Measurements from ENCODE around the gene LSM14B.
"Not testable (repeated sequence)": the region's sequence is repeated elsewhere in the genome, so short reads cannot be mapped to it uniquely, and the experiment has no call there.

Gene LSM14B

GRCh38 chr20:62112368-62112767 is 9.9 kb upstream of the LSM14B start:
- in situ Hi-C loops (cut with MboI; ENCODE audit: low sequenced_read_pairs) = no loop called here

- in situ Hi-C loops (cut with MboI; ENCODE audit: low sequenced_read_pairs) = no loop called here
Observed at GRCh38 chr20:62114894-62115293, 7.4 kb upstream of the LSM14B start.

GRCh38 chr20:62115800-62116407 is 6.4 kb upstream of the LSM14B start:
- in situ Hi-C loops (cut with MboI; ENCODE audit: low sequenced_read_pairs) = not testable (repeated sequence)

GRCh38 chr20:62116558-62117361 is 5.5 kb upstream of the LSM14B start:
- in situ Hi-C loops (cut with MboI; ENCODE audit: low sequenced_read_pairs) = no loop called here

- in situ Hi-C loops (cut with MboI; ENCODE audit: low sequenced_read_pairs) = no loop called here
Observed at GRCh38 chr20:62117362-62117646, 5.0 kb upstream of the LSM14B start.

GRCh38 chr20:62117658-62118057 is 4.6 kb upstream of the LSM14B start:
- in situ Hi-C loops (cut with MboI; ENCODE audit: low sequenced_read_pairs) = no loop called here

GRCh38 chr20:62118113-62119043 is 3.9 kb upstream of the LSM14B start:
- in situ Hi-C loops (cut with MboI; ENCODE audit: low sequenced_read_pairs) = no loop called here

GRCh38 chr20:62119115-62119514 is 3.2 kb upstream of the LSM14B start:
- in situ Hi-C loops (cut with MboI; ENCODE audit: low sequenced_read_pairs) = no loop called here

- in situ Hi-C loops (cut with MboI; ENCODE audit: low sequenced_read_pairs) = no loop called here
Observed at GRCh38 chr20:62119591-62120364, 2.5 kb upstream of the LSM14B start.

GRCh38 chr20:62120365-62120762 is 1.9 kb upstream of the LSM14B start:
- in situ Hi-C loops (cut with MboI; ENCODE audit: low sequenced_read_pairs) = no loop called here

- in situ Hi-C loops (cut with MboI; ENCODE audit: low sequenced_read_pairs) = no loop called here
Observed at GRCh38 chr20:62120990-62121775, 1.1 kb upstream of the LSM14B start.

- in situ Hi-C loops (cut with MboI; ENCODE audit: low sequenced_read_pairs) = no loop called here
Observed at GRCh38 chr20:62122654-62123449, 577 bp downstream of the LSM14B start.

GRCh38 chr20:62123450-62124118 is 1.3 kb downstream of the LSM14B start:
- in situ Hi-C loops (cut with MboI; ENCODE audit: low sequenced_read_pairs) = no loop called here

GRCh38 chr20:62126141-62126540 is 3.9 kb downstream of the LSM14B start:
- in situ Hi-C loops (cut with MboI; ENCODE audit: low sequenced_read_pairs) = no loop called here

GRCh38 chr20:62127799-62128198 is 5.5 kb downstream of the LSM14B start:
- in situ Hi-C loops (cut with MboI; ENCODE audit: low sequenced_read_pairs) = no loop called here

- in situ Hi-C loops (cut with MboI; ENCODE audit: low sequenced_read_pairs) = no loop called here
Observed at GRCh38 chr20:62128502-62128901, 6.2 kb downstream of the LSM14B start.

GRCh38 chr20:62129731-62130531 is 7.7 kb downstream of the LSM14B start:
- in situ Hi-C loops (cut with MboI; ENCODE audit: low sequenced_read_pairs) = no loop called here

Measured in HL-60/S4 treated with retinoic acid at 250 ng/mL for 4 days and 3 days (cell line).